ENCODE results near the gene ADAP1. TPM values are rescaled to one million over a fixed set of nuclear protein-coding genes. Genes with fewer than 3 reads are reported as not detected.
"Not testable (repeated sequence)": the region's sequence is repeated elsewhere in the genome, so short reads cannot be mapped to it uniquely, and the experiment has no call there.

Gene ADAP1
- total RNA-seq, 1 experiment from 2014 or later, result 31.2 TPM

GRCh38 chr7:908591-909357 lies 45.7 kb downstream of the ADAP1 start:
- H3K9ac ChIP-seq (ENCODE audit: low read length); H3K27ac ChIP-seq (ENCODE audit: low read length); BruUV-seq (replicated peaks); H3K27me3 ChIP-seq (ENCODE audit: low read length); H3K4me1 ChIP-seq (ENCODE audit: insufficient read depth, low read length); H3K79me2 ChIP-seq (ENCODE audit: low read length); intact Hi-C loops (cut with micrococcal nuclease); H3K36me3 ChIP-seq (ENCODE audit: low read depth, low read length); H3K9me2 ChIP-seq (replicated peaks; ENCODE audit: low read length); H3F3A ChIP-seq (ENCODE audit: low read length, unreplicated experiment); H4K20me1 ChIP-seq (ENCODE audit: low read length); H3K9me3 ChIP-seq (ENCODE audit: low read length): not testable (repeated sequence)
- TF ChIP-seq CTCF (conservative IDR thresholded peaks at IDR 0.05; ENCODE audit: low read depth, low read length), result peak; percentile 66
- Histone ChIP-seq H2AFZ (ENCODE audit: low read length) (peak overlapping the region; percentile 64; the same call in 1 of the 2 replicates), H3K4me2 (ENCODE audit: low read length) (peak overlapping the region; percentile 78), H3K4me3 (ENCODE audit: low read length) (peak overlapping the region; percentile 58)
- CTCF ChIA-PET, result interaction anchor here (0.6 kb wide), 1 partner anchor 45 kb away, joined by 3 read pairs; no protein-coding TSS in a partner anchor
- peak; percentile 57 for DNase-seq
- POLR2A ChIA-PET (ENCODE audit: unreplicated experiment), result interaction anchor here (0.6 kb wide), 1 partner anchor 83 kb away, joined by 17 read pairs; no protein-coding TSS in a partner anchor
- peak; percentile 80 for ATAC-seq

GRCh38 chr7:908159-908581 lies 46.3 kb downstream of the ADAP1 start:
- CTCF ChIA-PET, result interaction anchor here (0.6 kb wide), 1 partner anchor 46 kb away, joined by 3 read pairs; no protein-coding TSS in a partner anchor
- Histone ChIP-seq H2AFZ (ENCODE audit: low read length) (no peak overlapping the region), H3K27me3 (ENCODE audit: low read length) (peaks cover 4% of the 10 kb centered on the region; the same call in 1 of the 2 replicates), H4K20me1 (ENCODE audit: low read length) (no peaks in the 10 kb centered on the region), H3K9ac (ENCODE audit: low read length) (no peak overlapping the region), H3K9me3 (ENCODE audit: low read length) (no peaks in the 10 kb centered on the region), H3K79me2 (ENCODE audit: low read length) (no peaks in the 10 kb centered on the region), H3F3A (ENCODE audit: low read length, unreplicated experiment) (no peaks in the 10 kb centered on the region), H3K27ac (ENCODE audit: low read length) (no peak overlapping the region), H3K4me1 (ENCODE audit: insufficient read depth, low read length) (peaks cover 7% of the 10 kb centered on the region; the same call in 1 of the 2 replicates), H3K9me2 (replicated peaks; ENCODE audit: low read length) (no peaks in the 10 kb centered on the region), H3K4me2 (ENCODE audit: low read length) (no peak overlapping the region), H3K36me3 (ENCODE audit: low read depth, low read length) (no peaks in the 10 kb centered on the region), H3K4me3 (ENCODE audit: low read length) (no peak overlapping the region)
- intact Hi-C loops (cut with micrococcal nuclease), result no loop called here
- no TSS peak for BruUV-seq (replicated peaks)
- DNase-seq (no peak), ATAC-seq (no peak)
- TF ChIP-seq CTCF (conservative IDR thresholded peaks at IDR 0.05; ENCODE audit: low read depth, low read length) (no peak), EZH2 (IDR thresholded peaks at IDR 0.05; ENCODE audit: low read length, unreplicated experiment) (no peak), EZH2phosphoT487 (IDR thresholded peaks at IDR 0.05; ENCODE audit: borderline replicate concordance, low read length) (no peak)
- POLR2A ChIA-PET (ENCODE audit: unreplicated experiment), result interaction anchor here (0.6 kb wide), 1 partner anchor 83 kb away, joined by 17 read pairs; no protein-coding TSS in a partner anchor

Measured in PC-3 (cell line).